Trophoblast cell (in vitro differentiated cells and primary cell): Measurements from ENCODE around the gene RAF1.
"Not testable (repeated sequence)": the region's sequence is repeated elsewhere in the genome, so short reads cannot be mapped to it uniquely, and the experiment has no call there.

ENCODE experiments used
- DNase-seq, 2 donors: peaks; one replicate each; pipeline ENCODE4 v3.0.0-alpha.2; 2016
- H2AFZ ChIP-seq: 2 replicates; pipeline ENCODE4 v1.6.1; 2013; ENCODE audit warnings: low read length, moderate library complexity, mild to moderate bottlenecking; ENCODE audit not compliant: insufficient read depth, poor library complexity
- H2AK5ac ChIP-seq: 2 replicates; pipeline ENCODE4 v1.6.1; 2013; ENCODE audit warnings: mild to moderate bottlenecking, low read length
- H2BK120ac ChIP-seq: 2 replicates; pipeline ENCODE4 v1.6.1; 2013; ENCODE audit warnings: low read length, mild to moderate bottlenecking, moderate library complexity; ENCODE audit not compliant: insufficient read depth, poor library complexity
- H2BK12ac ChIP-seq: 2 replicates; pipeline ENCODE4 v1.6.1; 2013; ENCODE audit warnings: mild to moderate bottlenecking, low read length, moderate library complexity
- H2BK5ac ChIP-seq: 2 replicates; pipeline ENCODE4 v1.6.1; 2013; ENCODE audit warnings: low read length, low read depth, moderate library complexity, mild to moderate bottlenecking; ENCODE audit not compliant: poor library complexity
- H3K14ac ChIP-seq: 2 replicates; pipeline ENCODE4 v1.6.1; 2013; ENCODE audit warnings: mild to moderate bottlenecking, low read length
- H3K18ac ChIP-seq: 2 replicates; pipeline ENCODE4 v1.6.1; 2013; ENCODE audit warnings: mild to moderate bottlenecking, low read length
- H3K23ac ChIP-seq: 2 replicates; pipeline ENCODE4 v1.6.1; 2013; ENCODE audit warnings: low read length
- H3K27ac ChIP-seq: 2 replicates; pipeline ENCODE4 v1.5.1; 2013; ENCODE audit warnings: low read depth, mild to moderate bottlenecking, inconsistent platforms, low read length, moderate library complexity
- H3K27me3 ChIP-seq: 2 replicates; pipeline ENCODE4 v1.6.1; 2013; ENCODE audit warnings: inconsistent platforms, mild to moderate bottlenecking, low read length, moderate library complexity; ENCODE audit not compliant: insufficient read depth
- H3K36me3 ChIP-seq, 2 experiments: 1 replicate in 1 of 2; 2 replicates in 1 of 2; pipeline ENCODE4 v1.6.1; 2013; ENCODE audit warnings: low read length in 2 of 2, mild to moderate bottlenecking in 2 of 2, moderate library complexity in 1 of 2; ENCODE audit not compliant: insufficient read depth in 2 of 2, control insufficient read depth in 1 of 2
- H3K4ac ChIP-seq: 2 replicates; pipeline ENCODE4 v1.6.1; 2013; ENCODE audit warnings: low read depth, mild to moderate bottlenecking, low read length, moderate library complexity
- H3K4me1 ChIP-seq, 2 experiments: 1 replicate in 1 of 2; 2 replicates in 1 of 2; pipeline ENCODE4 v1.6.1; 2013; ENCODE audit warnings: low read length in 2 of 2, mild to moderate bottlenecking in 2 of 2, moderate library complexity in 1 of 2; ENCODE audit not compliant: insufficient read depth in 2 of 2, control insufficient read depth in 1 of 2
- H3K4me2 ChIP-seq: 2 replicates; pipeline ENCODE4 v1.6.1; 2013; ENCODE audit warnings: inconsistent platforms, mild to moderate bottlenecking, low read length, moderate library complexity
- H3K4me3 ChIP-seq: 2 replicates; pipeline ENCODE4 v1.5.1; 2013; ENCODE audit warnings: mild to moderate bottlenecking, low read depth, low read length, inconsistent platforms
- H3K79me1 ChIP-seq: one replicate; pipeline ENCODE4 v1.6.1; 2013; ENCODE audit warnings: low read length
- H3K79me2 ChIP-seq: 2 replicates; pipeline ENCODE4 v1.6.1; 2013; ENCODE audit warnings: low read length, mild to moderate bottlenecking; ENCODE audit not compliant: control insufficient read depth, insufficient read depth, poor library complexity
- H3K9ac ChIP-seq: 2 replicates; pipeline ENCODE4 v1.6.1; 2013; ENCODE audit warnings: mild to moderate bottlenecking, low read length
- H3K9me3 ChIP-seq: 2 replicates; pipeline ENCODE4 v1.6.1; 2013; ENCODE audit warnings: low read depth, mild to moderate bottlenecking, control low read depth, inconsistent platforms, low read length; ENCODE audit not compliant: insufficient read depth
- H4K12ac ChIP-seq: 2 replicates; pipeline ENCODE4 v1.6.1; 2013; ENCODE audit warnings: low read depth, mild to moderate bottlenecking, low read length, moderate library complexity
- H4K8ac ChIP-seq: 2 replicates; pipeline ENCODE4 v1.6.1; 2013; ENCODE audit warnings: low read depth, mild to moderate bottlenecking, low read length, moderate library complexity
- H4K91ac ChIP-seq: one replicate; pipeline ENCODE4 v1.6.1; 2013; ENCODE audit warnings: low read depth, mild to moderate bottlenecking, low read length, moderate library complexity
- WGBS: extraction: QIAGEN DNeasy Blood & Tissue Kit; methylation state at CpG from one replicate; pipeline ENCODE4 v1.1.7; 2013; ENCODE audit warnings: missing lambda C conversion rate; ENCODE audit not compliant: insufficient read length, insufficient coverage; ENCODE audit errors: extremely low coverage; 5-methylcytosine and 5-hydroxymethylcytosine counted together

RAF1 gene

GRCh38 chr3:12630843-12631242, 33.1 kb downstream of the RAF1 start:
- not testable (repeated sequence) for H3K9me3 ChIP-seq, H3K23ac ChIP-seq, H2BK5ac ChIP-seq, H2AFZ ChIP-seq, H4K91ac ChIP-seq, H3K18ac ChIP-seq, H2AK5ac ChIP-seq, H3K4me3 ChIP-seq, H2BK120ac ChIP-seq, H4K12ac ChIP-seq, H3K4me2 ChIP-seq, H4K8ac ChIP-seq, H2BK12ac ChIP-seq, H3K36me3 ChIP-seq, H3K9ac ChIP-seq, H3K27ac ChIP-seq, H3K27me3 ChIP-seq, DNase-seq, H3K4me1 ChIP-seq, H3K14ac ChIP-seq, H3K79me1 ChIP-seq
- Histone ChIP-seq H3K4ac (peak overlapping the region; percentile 21), H3K79me2 (peaks cover 14% of the 10 kb centered on the region)
- WGBS = no CpG with 5 or more reads among the region's 7 CpGs

GRCh38 chr3:12630292-12630691, 33.6 kb downstream of the RAF1 start:
- no peak overlapping the region for H3K14ac ChIP-seq
- peaks cover 15% of the 10 kb centered on the region for H3K79me2 ChIP-seq
- no peaks in the 10 kb centered on the region for H3K79me1 ChIP-seq
- H3K4me2 ChIP-seq = no peak overlapping the region
- no peak overlapping the region for H4K8ac ChIP-seq
- peaks cover 4 to 6% of the 10 kb centered on the region in 2 experiments for H3K4me1 ChIP-seq
- H2AFZ ChIP-seq = no peak overlapping the region
- WGBS = no CpG with 5 or more reads among the region's 2 CpGs
- no peak overlapping the region for H4K91ac ChIP-seq
- H4K12ac ChIP-seq = no peak overlapping the region
- no peak overlapping the region for H3K4ac ChIP-seq
- H2BK120ac ChIP-seq = no peak overlapping the region
- no peak overlapping the region for H2BK5ac ChIP-seq
- DNase-seq = peak; percentile 10 to 55
- H3K23ac ChIP-seq = no peak overlapping the region
- H3K4me3 ChIP-seq = no peak overlapping the region
- no peak overlapping the region for H3K9ac ChIP-seq
- no peaks in the 10 kb centered on the region for H3K9me3 ChIP-seq
- no peak overlapping the region for H3K27ac ChIP-seq
- no peak overlapping the region for H2AK5ac ChIP-seq
- H3K27me3 ChIP-seq = no peaks in the 10 kb centered on the region
- no peak overlapping the region for H2BK12ac ChIP-seq
- no peak overlapping the region for H3K18ac ChIP-seq
- no peaks in the 10 kb centered on the region for H3K36me3 ChIP-seq

- Histone ChIP-seq H3K27ac (no peak overlapping the region), H3K14ac (no peak overlapping the region), H3K4me3 (no peak overlapping the region), H4K8ac (no peak overlapping the region), H2BK120ac (no peak overlapping the region), H2AFZ (no peak overlapping the region), H3K9ac (no peak overlapping the region), H4K91ac (no peak overlapping the region), H2BK12ac (no peak overlapping the region), H3K4ac (peak overlapping the region; percentile 76), H3K4me1 (peaks cover 4 to 6% of the 10 kb centered on the region in 2 experiments), H3K36me3 (no peaks in the 10 kb centered on the region), H2BK5ac (no peak overlapping the region), H4K12ac (no peak overlapping the region), H3K79me1 (no peaks in the 10 kb centered on the region), H3K9me3 (no peaks in the 10 kb centered on the region), H2AK5ac (no peak overlapping the region), H3K23ac (no peak overlapping the region), H3K18ac (no peak overlapping the region), H3K4me2 (no peak overlapping the region), H3K79me2 (peaks cover 13% of the 10 kb centered on the region), H3K27me3 (no peaks in the 10 kb centered on the region)
- peak; percentile 20 to 78 for DNase-seq
- no CpG with 5 or more reads among the region's 4 CpGs for WGBS
Measured at GRCh38 chr3:12629560-12629959, 34.4 kb downstream of the RAF1 start.

GRCh38 chr3:12628813-12629212, 35.1 kb downstream of the RAF1 start:
- no peak overlapping the region for H3K4me3 ChIP-seq
- no peak overlapping the region for H3K9ac ChIP-seq
- H4K12ac ChIP-seq = no peak overlapping the region
- no CpG with 5 or more reads among the region's 1 CpG for WGBS
- no peak overlapping the region for H2AK5ac ChIP-seq
- no peak overlapping the region for H2BK5ac ChIP-seq
- no peak overlapping the region for H4K91ac ChIP-seq
- no peak overlapping the region for H3K23ac ChIP-seq
- no peak overlapping the region for H4K8ac ChIP-seq
- H3K27me3 ChIP-seq = no peaks in the 10 kb centered on the region
- no peaks in the 10 kb centered on the region for H3K79me1 ChIP-seq
- H2AFZ ChIP-seq = no peak overlapping the region
- H2BK120ac ChIP-seq = no peak overlapping the region
- H3K27ac ChIP-seq = no peak overlapping the region
- H3K4me1 ChIP-seq = peaks cover 4 to 6% of the 10 kb centered on the region in 2 experiments
- H3K36me3 ChIP-seq = no peaks in the 10 kb centered on the region
- no peaks in the 10 kb centered on the region for H3K9me3 ChIP-seq
- peak; percentile 6 to 31 for DNase-seq
- H3K4me2 ChIP-seq = no peak overlapping the region
- peaks cover 10% of the 10 kb centered on the region for H3K79me2 ChIP-seq
- H3K18ac ChIP-seq = no peak overlapping the region
- H3K4ac ChIP-seq = peak overlapping the region; percentile 27
- H2BK12ac ChIP-seq = no peak overlapping the region
- no peak overlapping the region for H3K14ac ChIP-seq
